Tibial artery (tissue), 4 donors: ENCODE data around the gene DUSP28.

Experiments
- DNase-seq, 2 donors: peaks; one replicate each; pipeline ENCODE4 v3.0.0-alpha.2; 2019
- H3K27ac ChIP-seq, 2 donors: fragments of 200-600 bp; sonication (generic) in 1 of 2; 1 replicate in 1 of 2; 2 replicates in 1 of 2; pipeline ENCODE4 v1.5.1; 2018 to 2019; ENCODE audit warnings: mild to moderate bottlenecking in 1 of 2
- H3K27me3 ChIP-seq, 2 donors: fragments of 200-600 bp; sonication (generic) in 1 of 2; one replicate each; pipeline versions ENCODE4 v1.5.1 to v1.6.0; 2016 to 2019
- H3K36me3 ChIP-seq, 3 donors: fragments of 200-600 bp; sonication (generic) in 2 of 3; one replicate each; pipeline ENCODE4 v1.5.1; 2016 to 2019; ENCODE audit warnings: mild to moderate bottlenecking in 2 of 3
- H3K4me1 ChIP-seq, 4 donors: fragments of 200-600 bp; sonication (generic) in 2 of 4; 1 replicate in 3 of 4; 2 replicates in 1 of 4; pipeline ENCODE4 v1.5.1; 2016 to 2019
- H3K4me3 ChIP-seq, 2 donors: fragments of 200-600 bp; sonication (generic) in 1 of 2; 1 replicate in 1 of 2; 2 replicates in 1 of 2; pipeline ENCODE4 v1.5.1; 2018 to 2019; ENCODE audit warnings: mild to moderate bottlenecking in 2 of 2
- H3K9me3 ChIP-seq, 3 donors: fragments of 200-600 bp; sonication (generic) in 1 of 3; one replicate each; pipeline ENCODE4 v1.5.1; 2016 to 2019
- CTCF ChIP-seq, 2 experiments: fragments of 200-600 bp in 1 of 2; fragments of 450-650 bp in 1 of 2; IDR thresholded peaks; one replicate each; pipeline ENCODE4 v1.5.1; 2017 to 2019; ENCODE audit warnings: antibody characterized with exemption in 2 of 2, mild to moderate bottlenecking in 1 of 2, moderate library complexity in 1 of 2
- intact Hi-C: fragments of 100-400 bp; cut with DNase I; formaldehyde crosslinking; loops from one replicate; pipeline ENCODE4 v1.15.0; 2023; ENCODE audit warnings: low total_unique reads

Gene DUSP28

GRCh38 chr2:240570531-240571313 lies 10.6 kb downstream of the DUSP28 start:
- no peaks in the 10 kb centered on the region for H3K27me3 ChIP-seq
- peak; percentile 12 to 56 for DNase-seq
- intact Hi-C loops: no loop called here
- H3K4me1 ChIP-seq: peaks cover 4 to 53% (median 39%) of the 10 kb centered on the region in 4 donors
- H3K4me3 ChIP-seq: no peak overlapping the region
- peaks cover 10 to 48% (median 30%) of the 10 kb centered on the region in 3 donors for H3K36me3 ChIP-seq
- H3K9me3 ChIP-seq: no peaks in the 10 kb centered on the region
- no peak overlapping the region for H3K27ac ChIP-seq
- TF ChIP-seq CTCF (IDR thresholded peaks at IDR 0.05): no peak

GRCh38 chr2:240571314-240571973 lies 11.3 kb downstream of the DUSP28 start:
- Histone ChIP-seq H3K36me3 (peaks cover 13 to 55% (median 36%) of the 10 kb centered on the region in 3 donors), H3K4me1 (peaks cover 0 to 45% (median 33%) of the 10 kb centered on the region in 4 donors)
- peak; percentile 11 to 61 for DNase-seq

GRCh38 chr2:240572141-240573031 lies 12.2 kb downstream of the DUSP28 start:
- DNase-seq: peak in 1 of 2 donors; percentile 61
- no peaks in the 10 kb centered on the region for H3K9me3 ChIP-seq
- H3K27me3 ChIP-seq: no peaks in the 10 kb centered on the region
- TF ChIP-seq CTCF (IDR thresholded peaks at IDR 0.05): no peak
- peaks cover 0 to 36% (median 24%) of the 10 kb centered on the region in 4 donors for H3K4me1 ChIP-seq
- no peak overlapping the region for H3K27ac ChIP-seq
- H3K36me3 ChIP-seq: peaks cover 21 to 64% (median 46%) of the 10 kb centered on the region in 3 donors
- no peak overlapping the region for H3K4me3 ChIP-seq
- intact Hi-C loops: no loop called here

More at GRCh38 chr2:240571314-240571973, 11.3 kb downstream of the DUSP28 start:
- intact Hi-C loops: no loop called here
- Histone ChIP-seq H3K27me3 (no peaks in the 10 kb centered on the region), H3K4me3 (no peak overlapping the region), H3K27ac (no peak overlapping the region), H3K9me3 (no peaks in the 10 kb centered on the region)
- TF ChIP-seq CTCF (IDR thresholded peaks at IDR 0.05): no peak

- H3K4me1 ChIP-seq: peaks cover 0 to 30% (median 21%) of the 10 kb centered on the region in 4 donors
- no peak for TF ChIP-seq CTCF (IDR thresholded peaks at IDR 0.05)
- no peaks in the 10 kb centered on the region for H3K9me3 ChIP-seq
- peaks cover 21 to 71% (median 53%) of the 10 kb centered on the region in 3 donors for H3K36me3 ChIP-seq
- H3K27me3 ChIP-seq: no peaks in the 10 kb centered on the region
- H3K4me3 ChIP-seq: no peak overlapping the region
- no peak for DNase-seq
- no peak overlapping the region for H3K27ac ChIP-seq
- intact Hi-C loops: no loop called here
These were observed 12.9 kb downstream of the DUSP28 start for GRCh38 chr2:240573071-240573515.
